Measurements from ENCODE around the gene CSTF3.

CSTF3 gene

GRCh38 chr11:33182246-33182878, 21.1 kb upstream of the CSTF3 start:
- ATAC-seq (ENCODE audit: insufficient read depth, low read depth): no peak
- no peak overlapping the region for H3K4me2 ChIP-seq (ENCODE audit: insufficient read depth, low read length)
- no peak for DNase-seq

GRCh38 chr11:33179348-33179803, 18.1 kb upstream of the CSTF3 start:
- no peaks in the 10 kb centered on the region for H3K79me2 ChIP-seq (ENCODE audit: insufficient read depth, low read length)
- peaks cover 18% of the 10 kb centered on the region for H3K4me1 ChIP-seq (ENCODE audit: insufficient read depth, low read length)
- H3K27ac ChIP-seq (ENCODE audit: low read length): peak overlapping the region; percentile 59
- no peaks in the 10 kb centered on the region for H3K27me3 ChIP-seq (ENCODE audit: insufficient read depth, low read length, poor library complexity)
- TF ChIP-seq CTCF (IDR thresholded peaks at IDR 0.05; ENCODE audit: borderline replicate concordance, extremely low read depth, low read length, poor library complexity, severe bottlenecking) (no peak), EZH2 (IDR thresholded peaks at IDR 0.05; ENCODE audit: borderline replicate concordance, low read depth, low read length, severe bottlenecking) (no peak)
- no peaks in the 10 kb centered on the region for H4K20me1 ChIP-seq (ENCODE audit: insufficient read depth, low read length)
- H2AFZ ChIP-seq (ENCODE audit: low read depth, low read length): no peak overlapping the region
- H3K36me3 ChIP-seq (ENCODE audit: insufficient read depth, low read length): no peaks in the 10 kb centered on the region
- DNase-seq: peak; percentile 52
- peak; percentile 88 for ATAC-seq (ENCODE audit: insufficient read depth, low read depth)
- H3K9me3 ChIP-seq (ENCODE audit: insufficient read depth, low read length, severe bottlenecking): no peaks in the 10 kb centered on the region
- H3K4me2 ChIP-seq (ENCODE audit: insufficient read depth, low read length): peak overlapping the region; percentile 42; the same call in 1 of the 2 replicates
- no peak overlapping the region for H3K9ac ChIP-seq (ENCODE audit: low read depth, low read length)
- no peak overlapping the region for H3K4me3 ChIP-seq (ENCODE audit: low read depth in 1 of 2, low read length in 2 of 2)

More at GRCh38 chr11:33182246-33182878, 21.1 kb upstream of the CSTF3 start:
- H2AFZ ChIP-seq (ENCODE audit: low read depth, low read length): no peak overlapping the region
- H3K9ac ChIP-seq (ENCODE audit: low read depth, low read length): no peak overlapping the region
- H3K4me3 ChIP-seq (ENCODE audit: low read depth in 1 of 2, low read length in 2 of 2): no peak overlapping the region
- H3K27ac ChIP-seq (ENCODE audit: low read length): no peak overlapping the region
- H3K9me3 ChIP-seq (ENCODE audit: insufficient read depth, low read length, severe bottlenecking): no peaks in the 10 kb centered on the region
- H4K20me1 ChIP-seq (ENCODE audit: insufficient read depth, low read length): no peaks in the 10 kb centered on the region
- H3K36me3 ChIP-seq (ENCODE audit: insufficient read depth, low read length): no peaks in the 10 kb centered on the region
- H3K79me2 ChIP-seq (ENCODE audit: insufficient read depth, low read length): no peaks in the 10 kb centered on the region
- no peaks in the 10 kb centered on the region for H3K27me3 ChIP-seq (ENCODE audit: insufficient read depth, low read length, poor library complexity)
- TF ChIP-seq CTCF (IDR thresholded peaks at IDR 0.05; ENCODE audit: borderline replicate concordance, extremely low read depth, low read length, poor library complexity, severe bottlenecking) (no peak), EZH2 (IDR thresholded peaks at IDR 0.05; ENCODE audit: borderline replicate concordance, low read depth, low read length, severe bottlenecking) (no peak)
- H3K4me1 ChIP-seq (ENCODE audit: insufficient read depth, low read length): peaks cover 18% of the 10 kb centered on the region

GRCh38 chr11:33178443-33179180, 17.3 kb upstream of the CSTF3 start:
- H3K36me3 ChIP-seq (ENCODE audit: insufficient read depth, low read length): no peaks in the 10 kb centered on the region
- H3K4me1 ChIP-seq (ENCODE audit: insufficient read depth, low read length): peaks cover 18% of the 10 kb centered on the region
- no peaks in the 10 kb centered on the region for H3K79me2 ChIP-seq (ENCODE audit: insufficient read depth, low read length)
- DNase-seq: no peak
- no peaks in the 10 kb centered on the region for H4K20me1 ChIP-seq (ENCODE audit: insufficient read depth, low read length)
- no peak overlapping the region for H3K4me3 ChIP-seq (ENCODE audit: low read depth in 1 of 2, low read length in 2 of 2)
- H3K4me2 ChIP-seq (ENCODE audit: insufficient read depth, low read length): 0 out of 2 replicates have a peak overlapping the region, but pooled peaks have one; percentile 42
- no peaks in the 10 kb centered on the region for H3K9me3 ChIP-seq (ENCODE audit: insufficient read depth, low read length, severe bottlenecking)
- no peak overlapping the region for H3K9ac ChIP-seq (ENCODE audit: low read depth, low read length)
- no peak overlapping the region for H3K27ac ChIP-seq (ENCODE audit: low read length)
- H3K27me3 ChIP-seq (ENCODE audit: insufficient read depth, low read length, poor library complexity): no peaks in the 10 kb centered on the region
- no peak for ATAC-seq (ENCODE audit: insufficient read depth, low read depth)
- H2AFZ ChIP-seq (ENCODE audit: low read depth, low read length): no peak overlapping the region
- no peak for TF ChIP-seq EZH2 (IDR thresholded peaks at IDR 0.05; ENCODE audit: borderline replicate concordance, low read depth, low read length, severe bottlenecking)
- TF ChIP-seq CTCF (IDR thresholded peaks at IDR 0.05; ENCODE audit: borderline replicate concordance, extremely low read depth, low read length, poor library complexity, severe bottlenecking): no peak

Measured in DND-41 (cell line).